Suprapubic skin (tissue), 4 donors: Measurements from ENCODE around the gene GNB1.

ENCODE experiments used
- EP300 ChIP-seq: sonication (generic); formaldehyde crosslinking; IDR thresholded peaks from one replicate; pipeline ENCODE4 v1.6.1; 2017; ENCODE audit warnings: antibody characterized with exemption
- POLR2A ChIP-seq, 2 donors: fragments of 450-650 bp; IDR thresholded peaks; one replicate each; pipeline ENCODE4 v1.6.1; 2017; ENCODE audit warnings: antibody characterized with exemption in 2 of 2, mild to moderate bottlenecking in 2 of 2, moderate library complexity in 2 of 2
- POLR2AphosphoS5 ChIP-seq, 3 donors: sonication (generic); formaldehyde crosslinking; IDR thresholded peaks; one replicate each; pipeline ENCODE4 v1.6.1; 2017; ENCODE audit warnings: antibody characterized with exemption in 3 of 3
- TF ChIP-seq, protein P1 (sequence below), 2 donors: fragments of 200-600 bp in 1 of 2; fragments of 450-650 bp in 1 of 2; sonication (generic) in 1 of 2; IDR thresholded peaks; one replicate each; pipeline ENCODE4 v1.5.1; 2016 to 2019; ENCODE audit warnings: antibody characterized with exemption in 2 of 2, mild to moderate bottlenecking in 1 of 2, moderate library complexity in 1 of 2

DNA sequence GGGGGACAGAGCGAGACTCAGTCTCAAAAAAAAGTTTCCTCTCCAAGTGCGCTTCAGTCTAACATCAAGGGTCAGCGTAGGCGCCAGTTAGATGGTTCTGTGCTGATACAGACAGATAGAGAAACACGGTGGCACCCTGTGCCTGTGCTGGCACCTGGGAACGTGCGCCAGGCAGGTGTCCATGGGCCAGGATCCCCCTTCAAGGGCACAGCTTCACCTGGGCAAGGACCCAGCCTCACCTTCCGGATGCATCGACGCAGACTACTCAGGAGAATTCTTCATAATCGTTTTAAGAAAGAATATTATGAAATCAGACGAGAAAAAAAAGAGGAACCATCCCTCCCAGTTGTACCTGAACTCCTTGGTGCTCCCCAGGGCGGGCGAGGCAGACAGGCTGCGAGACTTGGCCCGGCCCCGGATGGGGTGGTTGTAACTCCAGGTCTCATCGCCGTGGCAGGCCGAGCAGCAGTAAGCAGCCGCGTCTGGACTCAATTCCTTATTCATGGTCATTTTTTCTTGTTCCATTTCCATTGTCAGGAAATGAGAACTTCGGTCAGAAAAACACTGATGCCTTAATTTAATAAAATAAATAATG lies 125.9 kb downstream of the GNB1 start:
- TF ChIP-seq, protein P1, sequence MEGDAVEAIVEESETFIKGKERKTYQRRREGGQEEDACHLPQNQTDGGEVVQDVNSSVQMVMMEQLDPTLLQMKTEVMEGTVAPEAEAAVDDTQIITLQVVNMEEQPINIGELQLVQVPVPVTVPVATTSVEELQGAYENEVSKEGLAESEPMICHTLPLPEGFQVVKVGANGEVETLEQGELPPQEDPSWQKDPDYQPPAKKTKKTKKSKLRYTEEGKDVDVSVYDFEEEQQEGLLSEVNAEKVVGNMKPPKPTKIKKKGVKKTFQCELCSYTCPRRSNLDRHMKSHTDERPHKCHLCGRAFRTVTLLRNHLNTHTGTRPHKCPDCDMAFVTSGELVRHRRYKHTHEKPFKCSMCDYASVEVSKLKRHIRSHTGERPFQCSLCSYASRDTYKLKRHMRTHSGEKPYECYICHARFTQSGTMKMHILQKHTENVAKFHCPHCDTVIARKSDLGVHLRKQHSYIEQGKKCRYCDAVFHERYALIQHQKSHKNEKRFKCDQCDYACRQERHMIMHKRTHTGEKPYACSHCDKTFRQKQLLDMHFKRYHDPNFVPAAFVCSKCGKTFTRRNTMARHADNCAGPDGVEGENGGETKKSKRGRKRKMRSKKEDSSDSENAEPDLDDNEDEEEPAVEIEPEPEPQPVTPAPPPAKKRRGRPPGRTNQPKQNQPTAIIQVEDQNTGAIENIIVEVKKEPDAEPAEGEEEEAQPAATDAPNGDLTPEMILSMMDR (IDR thresholded peaks at IDR 0.05), result no peak
- TF ChIP-seq POLR2A (IDR thresholded peaks at IDR 0.05) (no peak), POLR2AphosphoS5 (IDR thresholded peaks at IDR 0.05) (no peak), EP300 (no peak)
